ENCODE measurements around the gene C11orf24.
A peak's percentile ranks its signal among the peaks of the same experiment; 100 is the strongest.
"Not testable (repeated sequence)": the region's sequence is repeated elsewhere in the genome, so short reads cannot be mapped to it uniquely, and the experiment has no call there.

C11orf24 gene

GRCh38 chr11:68254421-68254820 lies 17.4 kb downstream of the C11orf24 start:
- DNase-seq (ENCODE audit: low read depth, low spot score), result no peak

- DNase-seq (ENCODE audit: low read depth, low spot score), result no peak
These were observed 20.0 kb downstream of the C11orf24 start for GRCh38 chr11:68251765-68252164.

- not testable (repeated sequence) for DNase-seq (ENCODE audit: low read depth, low spot score)
These were observed 26.9 kb downstream of the C11orf24 start for GRCh38 chr11:68244912-68245311.

- not testable (repeated sequence) for DNase-seq (ENCODE audit: low read depth, low spot score)
These were observed 27.9 kb downstream of the C11orf24 start for GRCh38 chr11:68243847-68244246.

- DNase-seq (ENCODE audit: low read depth, low spot score), result no peak
These were observed 29.2 kb downstream of the C11orf24 start for GRCh38 chr11:68242616-68243015.

- DNase-seq (ENCODE audit: low read depth, low spot score), result no peak
These were observed 40.2 kb downstream of the C11orf24 start for GRCh38 chr11:68231621-68232020.

GRCh38 chr11:68229601-68230000 lies 42.2 kb downstream of the C11orf24 start:
- no peak for DNase-seq (ENCODE audit: low read depth, low spot score)

- no peak for DNase-seq (ENCODE audit: low read depth, low spot score)
These were observed 45.4 kb downstream of the C11orf24 start for GRCh38 chr11:68226421-68226820.

GRCh38 chr11:68224606-68225005 lies 47.2 kb downstream of the C11orf24 start:
- DNase-seq (ENCODE audit: low read depth, low spot score), result no peak

- no peak for DNase-seq (ENCODE audit: low read depth, low spot score)
These were observed 48.5 kb downstream of the C11orf24 start for GRCh38 chr11:68223275-68223674.

- no peak for DNase-seq (ENCODE audit: low read depth, low spot score)
These were observed 50.4 kb downstream of the C11orf24 start for GRCh38 chr11:68221406-68221805.

- DNase-seq (ENCODE audit: low read depth, low spot score), result no peak
These were observed 55.4 kb downstream of the C11orf24 start for GRCh38 chr11:68216171-68216938.

- no peak for DNase-seq (ENCODE audit: low read depth, low spot score)
These were observed 56.1 kb downstream of the C11orf24 start for GRCh38 chr11:68215524-68216170.

GRCh38 chr11:68215087-68215445 lies 56.7 kb downstream of the C11orf24 start:
- no peak for DNase-seq (ENCODE audit: low read depth, low spot score)

- no peak for DNase-seq (ENCODE audit: low read depth, low spot score)
These were observed 57.3 kb downstream of the C11orf24 start for GRCh38 chr11:68214173-68215086.

- DNase-seq (ENCODE audit: low read depth, low spot score), result peak; percentile 55
These were observed 58.1 kb downstream of the C11orf24 start for GRCh38 chr11:68213555-68214172.

GRCh38 chr11:68213135-68213515 lies 58.6 kb downstream of the C11orf24 start, which contains the start of gene KMT5B:
Gene KMT5B (minus strand): TSS chr11:68213296. CDS start chr11:68190076, 23,220 bp downstream.
- no peak for DNase-seq (ENCODE audit: low read depth, low spot score)

- DNase-seq (ENCODE audit: low read depth, low spot score), result no peak
These were observed 59.2 kb downstream of the C11orf24 start for GRCh38 chr11:68212421-68213134.

GRCh38 chr11:68211546-68211945 lies 60.2 kb downstream of the C11orf24 start:
- DNase-seq (ENCODE audit: low read depth, low spot score), result no peak
